ENCODE results near the gene STK11. TPM values are rescaled to one million over a fixed set of nuclear protein-coding genes. Genes with fewer than 3 reads are reported as not detected.

STK11 gene
- total and polyA plus RNA-seq, 2 donors (not counting 3 experiments of a cell fraction or from before 2014, with no cell fraction given) = 39.4 to 75.4 TPM

GRCh38 chr19:1158885-1159448, 46.6 kb upstream of the STK11 start:
- Histone ChIP-seq H3K36me3 (ENCODE audit: control insufficient read depth in 2 of 2, extremely low read depth in 1 of 2, insufficient read depth in 2 of 2, low read length in 2 of 2) (no peaks in the 10 kb centered on the region), H3K27me3 (ENCODE audit: control insufficient read depth in 2 of 2, insufficient read depth in 2 of 2, low read length in 2 of 2) (no peaks in the 10 kb centered on the region), H3K9me3 (replicated peaks; ENCODE audit: control insufficient read depth, insufficient read depth, low read length) (no peaks in the 10 kb centered on the region), H2AFZ (ENCODE audit: low read depth, low read length) (no peak overlapping the region), H3K79me2 (ENCODE audit: control insufficient read depth, insufficient read depth, low read length) (peaks cover 14% of the 10 kb centered on the region), H4K20me1 (replicated peaks; ENCODE audit: control insufficient read depth, extremely low read depth, insufficient read depth, low read length) (no peaks in the 10 kb centered on the region), H3K4me1 (ENCODE audit: control insufficient read depth, extremely low read depth, insufficient read depth, low read length) (peaks cover 3% of the 10 kb centered on the region), H3K9ac (replicated peaks; ENCODE audit: extremely low read depth, insufficient read depth, low read length) (no peak overlapping the region), H3K9me1 (replicated peaks; ENCODE audit: control insufficient read depth, extremely low read depth, insufficient read depth, low read length) (no peaks in the 10 kb centered on the region), H3K27ac (ENCODE audit: insufficient read depth, low read depth, low read length) (no peak overlapping the region), H3K4me2 (ENCODE audit: insufficient read depth, low read length) (no peak overlapping the region), H3K4me3 (replicated peaks in 1 of 3; ENCODE audit: insufficient read depth in 1 of 3, low read depth in 1 of 3, low read length in 3 of 3) (no peak overlapping the region)
- DNase-seq (ENCODE audit: low read depth, low spot score) = no peak
- no peak for FAIRE-seq
- TF ChIP-seq EZH2 (IDR thresholded peaks at IDR 0.05; ENCODE audit: borderline replicate concordance, low read depth, low read length, severe bottlenecking) = no peak
- no TSS peak for BruUV-seq (replicated peaks)
- POLR2A ChIA-PET = no interaction called here
- intact Hi-C loops (cut with micrococcal nuclease) = no loop called here
- CTCF ChIA-PET = no interaction called here
- dilution Hi-C loops (cut with MboI; ENCODE audit: extremely low pct_ligation_motif_present, low sequenced_read_pairs) = no loop called here

- Histone ChIP-seq H3K4me2 (ENCODE audit: insufficient read depth, low read length) (no peak overlapping the region), H3K9me3 (replicated peaks; ENCODE audit: control insufficient read depth, insufficient read depth, low read length) (no peaks in the 10 kb centered on the region), H4K20me1 (replicated peaks; ENCODE audit: control insufficient read depth, extremely low read depth, insufficient read depth, low read length) (no peaks in the 10 kb centered on the region), H3K79me2 (ENCODE audit: control insufficient read depth, insufficient read depth, low read length) (peaks cover 14% of the 10 kb centered on the region), H3K27ac (ENCODE audit: insufficient read depth, low read depth, low read length) (no peak overlapping the region), H3K9ac (replicated peaks; ENCODE audit: extremely low read depth, insufficient read depth, low read length) (no peak overlapping the region), H3K4me1 (ENCODE audit: control insufficient read depth, extremely low read depth, insufficient read depth, low read length) (peaks cover 3% of the 10 kb centered on the region), H3K9me1 (replicated peaks; ENCODE audit: control insufficient read depth, extremely low read depth, insufficient read depth, low read length) (no peaks in the 10 kb centered on the region), H3K4me3 (replicated peaks in 1 of 3; ENCODE audit: insufficient read depth in 1 of 3, low read depth in 1 of 3, low read length in 3 of 3) (no peak overlapping the region), H3K36me3 (ENCODE audit: control insufficient read depth in 2 of 2, extremely low read depth in 1 of 2, insufficient read depth in 2 of 2, low read length in 2 of 2) (no peaks in the 10 kb centered on the region), H2AFZ (ENCODE audit: low read depth, low read length) (no peak overlapping the region), H3K27me3 (ENCODE audit: control insufficient read depth in 2 of 2, insufficient read depth in 2 of 2, low read length in 2 of 2) (no peaks in the 10 kb centered on the region)
- TF ChIP-seq MAX (IDR thresholded peaks at IDR 0.05; ENCODE audit: insufficient read depth, insufficient read length) (no peak), JUN (IDR thresholded peaks at IDR 0.05; ENCODE audit: borderline replicate concordance, insufficient read depth, insufficient read length, low read depth) (no peak), MYC (IDR thresholded peaks at IDR 0.05; ENCODE audit: low read depth, low read length) (no peak), POLR2AphosphoS5 (IDR thresholded peaks at IDR 0.05; ENCODE audit: insufficient read depth, low read depth, low read length) (no peak), POLR2A (IDR thresholded peaks at IDR 0.05; ENCODE audit: low read depth, low read length) (no peak), GATA2 (IDR thresholded peaks at IDR 0.05; ENCODE audit: insufficient read depth, insufficient read length, low read depth, low read length) (no peak), EZH2 (IDR thresholded peaks at IDR 0.05; ENCODE audit: borderline replicate concordance, low read depth, low read length, severe bottlenecking) (no peak), CTCF (IDR thresholded peaks at IDR 0.05; ENCODE audit: extremely low read depth in 1 of 2, insufficient read depth in 1 of 2, low read depth in 1 of 2, low read length in 2 of 2) (no peak)
- dilution Hi-C loops (cut with MboI; ENCODE audit: extremely low pct_ligation_motif_present, low sequenced_read_pairs) = no loop called here
- FAIRE-seq (no peak), DNase-seq (ENCODE audit: low read depth, low spot score) (no peak)
- CTCF ChIA-PET = no interaction called here
- intact Hi-C loops (cut with micrococcal nuclease) = no loop called here
- BruUV-seq (replicated peaks) = no TSS peak
- POLR2A ChIA-PET = interaction anchor here (0.6 kb wide), 1 partner anchor 18 kb away, joined by 3 read pairs; no protein-coding TSS in a partner anchor
These were observed 45.5 kb upstream of the STK11 start for GRCh38 chr19:1159864-1160595.
